Stimulated activated CD4-positive, alpha-beta T cell treated with anti-CD3 and anti-CD28 coated beads, TNF-alpha, amount 100 ng/mL, for 4 hours (primary cell): ENCODE results near the gene WDR70.
"Not testable (repeated sequence)": the region's sequence is repeated elsewhere in the genome, so short reads cannot be mapped to it uniquely, and the experiment has no call there.

ENCODE experiments used
- DNase-seq, 3 experiments: peaks; one replicate each; pipeline ENCODE4 v3.0.0-alpha.2; 2020; ENCODE audit warnings: low read depth in 3 of 3

The WDR70 gene

GRCh38 chr5:37379100-37379628 is at the start of gene WDR70:
Gene WDR70, plus strand, starts transcription at chr5:37379318. Its CDS starts 50 bp downstream, at chr5:37379368.
- DNase-seq, result peak; percentile 54 to 67 (median 64)

GRCh38 chr5:37334754-37335153 is 44.4 kb upstream of the WDR70 start:
- DNase-seq, result not testable (repeated sequence)

GRCh38 chr5:37342741-37343140 is 36.4 kb upstream of the WDR70 start:
- not testable (repeated sequence) for DNase-seq

- no peak for DNase-seq
Observed at GRCh38 chr5:37355161-37355560, 24.0 kb upstream of the WDR70 start.

- DNase-seq, result no peak
Observed at GRCh38 chr5:37370550-37370863, 8.6 kb upstream of the WDR70 start.

GRCh38 chr5:37370864-37371726 is 8.0 kb upstream of the WDR70 start, which contains the start of gene NUP155:
Gene NUP155, minus strand, starts transcription at chr5:37371106. Its CDS starts 129 bp downstream, at chr5:37370977.
- DNase-seq, result peak; percentile 64 to 79 (median 77)

GRCh38 chr5:37375091-37375490 is 4.0 kb upstream of the WDR70 start:
- DNase-seq, result no peak

GRCh38 chr5:37378066-37378465 is 1.1 kb upstream of the WDR70 start:
- not testable (repeated sequence) for DNase-seq

- DNase-seq, result no peak
Observed at GRCh38 chr5:37391591-37391990, 12.5 kb downstream of the WDR70 start.

- no peak for DNase-seq
Observed at GRCh38 chr5:37396352-37396751, 17.2 kb downstream of the WDR70 start.

- DNase-seq, result no peak
Observed at GRCh38 chr5:37400501-37400900, 21.4 kb downstream of the WDR70 start.

- DNase-seq, result no peak
Observed at GRCh38 chr5:37412515-37412914, 33.4 kb downstream of the WDR70 start.

- DNase-seq, result not testable (repeated sequence)
Observed at GRCh38 chr5:37415456-37415855, 36.3 kb downstream of the WDR70 start.

GRCh38 chr5:37417347-37417746 is 38.2 kb downstream of the WDR70 start:
- no peak for DNase-seq

GRCh38 chr5:37424441-37424840 is 45.3 kb downstream of the WDR70 start:
- DNase-seq, result no peak

- DNase-seq, result no peak
Observed at GRCh38 chr5:37428044-37428443, 48.9 kb downstream of the WDR70 start.

- DNase-seq, result no peak
Observed at GRCh38 chr5:37435261-37435660, 56.1 kb downstream of the WDR70 start.

GRCh38 chr5:37436146-37436934 is 57.2 kb downstream of the WDR70 start:
- DNase-seq, result no peak

GRCh38 chr5:37437711-37438110 is 58.6 kb downstream of the WDR70 start:
- no peak for DNase-seq

- DNase-seq, result not testable (repeated sequence)
Observed at GRCh38 chr5:37445783-37446182, 66.7 kb downstream of the WDR70 start.

GRCh38 chr5:37448941-37449340 is 69.8 kb downstream of the WDR70 start:
- DNase-seq, result no peak

GRCh38 chr5:37451991-37452390 is 72.9 kb downstream of the WDR70 start:
- not testable (repeated sequence) for DNase-seq
